GM13977 (cell line): Measurements from ENCODE around the gene CREG1.
A peak's percentile ranks its signal among the peaks of the same experiment; 100 is the strongest.

Experiments
- DNase-seq: peaks from one replicate; pipeline ENCODE4 v3.0.0; 2012; ENCODE audit warnings: low spot score
- CTCF ChIP-seq: IDR thresholded peaks from 2 replicates; pipeline ENCODE4 v1.5.1; 2012; ENCODE audit warnings: mild to moderate bottlenecking, control low read depth; ENCODE audit not compliant: insufficient read depth; ENCODE audit errors: extremely low read depth, missing control alignments
- in situ Hi-C: fragments of 300-500 bp; cut with MboI; formaldehyde crosslinking; loops from one replicate; pipeline ENCODE4 v1.12.0; 2022; ENCODE audit warnings: low sequenced_read_pairs, low pct_unique_long_range_greater_than_20kb, mixed read lengths, inconsistent platforms; ENCODE audit not compliant: unreplicated experiment

Gene CREG1

GRCh38 chr1:167543199-167543990 lies 10.2 kb downstream of the CREG1 start:
- no peak for TF ChIP-seq CTCF
- DNase-seq, result no peak
- in situ Hi-C loops, result loop anchor here (25.0 kb wide), 1 partner anchor 281 kb away; no protein-coding TSS in a partner anchor

- no peak for DNase-seq
- no peak for TF ChIP-seq CTCF
- in situ Hi-C loops, result loop anchor here (25.0 kb wide), 1 partner anchor 280 kb away; no protein-coding TSS in a partner anchor
These were observed 11.2 kb downstream of the CREG1 start for GRCh38 chr1:167542109-167543032.

GRCh38 chr1:167541610-167542009 lies 12.0 kb downstream of the CREG1 start:
- TF ChIP-seq CTCF, result no peak
- no peak for DNase-seq
- in situ Hi-C loops, result loop anchor here (25.0 kb wide), 1 partner anchor 279 kb away; no protein-coding TSS in a partner anchor

GRCh38 chr1:167541003-167541402 lies 12.6 kb downstream of the CREG1 start:
- TF ChIP-seq CTCF, result no peak
- DNase-seq, result no peak
- in situ Hi-C loops, result loop anchor here (25.0 kb wide), 1 partner anchor 279 kb away; no protein-coding TSS in a partner anchor

- in situ Hi-C loops, result loop anchor here (10.0 to 25.0 kb wide), 3 partner anchors 94 to 474 kb away; no protein-coding TSS in a partner anchor
- no peak for DNase-seq
- TF ChIP-seq CTCF, result no peak
These were observed 14.9 kb downstream of the CREG1 start for GRCh38 chr1:167538657-167539056.

- peak; percentile 71 for DNase-seq
- in situ Hi-C loops, result loop anchor here (10.0 to 25.0 kb wide), 3 partner anchors 89 to 469 kb away; no protein-coding TSS in a partner anchor
- TF ChIP-seq CTCF, result peak; percentile 90
These were observed 19.7 kb downstream of the CREG1 start for GRCh38 chr1:167533851-167534300.
